Measurements from ENCODE around the gene RSPH9. TPM values are rescaled to one million over a fixed set of nuclear protein-coding genes. Genes with fewer than 3 reads are reported as not detected.

Gene RSPH9
- total and polyA plus RNA-seq, 2 donors (not counting 3 experiments of a cell fraction or from before 2014, with no cell fraction given): 0.18 to 0.27 TPM

GRCh38 chr6:43680308-43681200 is 35.7 kb downstream of the RSPH9 start:
- Histone ChIP-seq H3K4me1 (ENCODE audit: control insufficient read depth, extremely low read depth, insufficient read depth, low read length) (no peaks in the 10 kb centered on the region), H3K4me2 (ENCODE audit: insufficient read depth, low read length) (no peak overlapping the region), H3K9me3 (replicated peaks; ENCODE audit: control insufficient read depth, insufficient read depth, low read length) (no peaks in the 10 kb centered on the region), H3K79me2 (ENCODE audit: control insufficient read depth, insufficient read depth, low read length) (peaks cover 31% of the 10 kb centered on the region), H3K9ac (replicated peaks; ENCODE audit: extremely low read depth, insufficient read depth, low read length) (no peak overlapping the region), H3K9me1 (replicated peaks; ENCODE audit: control insufficient read depth, extremely low read depth, insufficient read depth, low read length) (no peaks in the 10 kb centered on the region), H4K20me1 (replicated peaks; ENCODE audit: control insufficient read depth, extremely low read depth, insufficient read depth, low read length) (no peaks in the 10 kb centered on the region), H2AFZ (ENCODE audit: low read depth, low read length) (no peak overlapping the region), H3K4me3 (replicated peaks in 1 of 3; ENCODE audit: insufficient read depth in 1 of 3, low read depth in 1 of 3, low read length in 3 of 3) (no peak overlapping the region), H3K27me3 (ENCODE audit: control insufficient read depth in 2 of 2, insufficient read depth in 2 of 2, low read length in 2 of 2) (no peaks in the 10 kb centered on the region), H3K36me3 (ENCODE audit: control insufficient read depth in 2 of 2, extremely low read depth in 1 of 2, insufficient read depth in 2 of 2, low read length in 2 of 2) (peaks cover 9 to 21% of the 10 kb centered on the region in 2 experiments), H3K27ac (ENCODE audit: insufficient read depth, low read depth, low read length) (no peak overlapping the region)
- FAIRE-seq (no peak), DNase-seq (ENCODE audit: low read depth, low spot score) (no peak)
- dilution Hi-C loops (cut with MboI; ENCODE audit: extremely low pct_ligation_motif_present, low sequenced_read_pairs): no loop called here
- ChIA-PET POLR2A (no interaction called here), CTCF (interaction anchor here (0.9 to 7.7 kb wide), 2 partner anchors 12 to 399 kb away, joined by 3 to 49 read pairs; no protein-coding TSS in a partner anchor)
- BruUV-seq (replicated peaks): no TSS peak
- intact Hi-C loops (cut with micrococcal nuclease): no loop called here
- TF ChIP-seq POLR2A (IDR thresholded peaks at IDR 0.05; ENCODE audit: low read depth, low read length) (no peak), CTCF (IDR thresholded peaks at IDR 0.05; ENCODE audit: extremely low read depth in 1 of 2, insufficient read depth in 1 of 2, low read depth in 1 of 2, low read length in 2 of 2) (no peak), FOS (IDR thresholded peaks at IDR 0.05; ENCODE audit: borderline replicate concordance, insufficient read depth, low read length) (no peak), JUN (IDR thresholded peaks at IDR 0.05; ENCODE audit: borderline replicate concordance, insufficient read depth, insufficient read length, low read depth) (no peak)

GRCh38 chr6:43681303-43681702 is 36.5 kb downstream of the RSPH9 start:
- dilution Hi-C loops (cut with MboI; ENCODE audit: extremely low pct_ligation_motif_present, low sequenced_read_pairs) (no loop called here), intact Hi-C loops (cut with micrococcal nuclease) (no loop called here)
- Histone ChIP-seq H3K27me3 (ENCODE audit: control insufficient read depth in 2 of 2, insufficient read depth in 2 of 2, low read length in 2 of 2) (no peaks in the 10 kb centered on the region), H3K79me2 (ENCODE audit: control insufficient read depth, insufficient read depth, low read length) (peaks cover 34% of the 10 kb centered on the region), H3K4me1 (ENCODE audit: control insufficient read depth, extremely low read depth, insufficient read depth, low read length) (no peaks in the 10 kb centered on the region), H3K9me1 (replicated peaks; ENCODE audit: control insufficient read depth, extremely low read depth, insufficient read depth, low read length) (no peaks in the 10 kb centered on the region), H2AFZ (ENCODE audit: low read depth, low read length) (no peak overlapping the region), H3K27ac (ENCODE audit: insufficient read depth, low read depth, low read length) (no peak overlapping the region), H3K36me3 (ENCODE audit: control insufficient read depth in 2 of 2, extremely low read depth in 1 of 2, insufficient read depth in 2 of 2, low read length in 2 of 2) (peaks cover 9 to 21% of the 10 kb centered on the region in 2 experiments), H4K20me1 (replicated peaks; ENCODE audit: control insufficient read depth, extremely low read depth, insufficient read depth, low read length) (no peaks in the 10 kb centered on the region), H3K4me3 (replicated peaks in 1 of 3; ENCODE audit: insufficient read depth in 1 of 3, low read depth in 1 of 3, low read length in 3 of 3) (no peak overlapping the region), H3K9ac (replicated peaks; ENCODE audit: extremely low read depth, insufficient read depth, low read length) (no peak overlapping the region), H3K4me2 (ENCODE audit: insufficient read depth, low read length) (no peak overlapping the region), H3K9me3 (replicated peaks; ENCODE audit: control insufficient read depth, insufficient read depth, low read length) (no peaks in the 10 kb centered on the region)
- FAIRE-seq (no peak), DNase-seq (ENCODE audit: low read depth, low spot score) (no peak)
- TF ChIP-seq GATA2 (IDR thresholded peaks at IDR 0.05; ENCODE audit: insufficient read depth, insufficient read length, low read depth, low read length) (no peak), POLR2AphosphoS5 (IDR thresholded peaks at IDR 0.05; ENCODE audit: insufficient read depth, low read depth, low read length) (no peak), JUN (IDR thresholded peaks at IDR 0.05; ENCODE audit: borderline replicate concordance, insufficient read depth, insufficient read length, low read depth) (no peak), MYC (IDR thresholded peaks at IDR 0.05; ENCODE audit: low read depth, low read length) (no peak), MAX (IDR thresholded peaks at IDR 0.05; ENCODE audit: insufficient read depth, insufficient read length) (no peak), FOS (IDR thresholded peaks at IDR 0.05; ENCODE audit: borderline replicate concordance, insufficient read depth, low read length) (no peak), CTCF (IDR thresholded peaks at IDR 0.05; ENCODE audit: extremely low read depth in 1 of 2, insufficient read depth in 1 of 2, low read depth in 1 of 2, low read length in 2 of 2) (no peak), POLR2A (IDR thresholded peaks at IDR 0.05; ENCODE audit: low read depth, low read length) (no peak), EZH2 (IDR thresholded peaks at IDR 0.05; ENCODE audit: borderline replicate concordance, low read depth, low read length, severe bottlenecking) (no peak)
- CTCF ChIA-PET: interaction anchor here (0.9 to 7.7 kb wide), 2 partner anchors 13 to 398 kb away, joined by 3 to 49 read pairs; no protein-coding TSS in a partner anchor
- BruUV-seq (replicated peaks): no TSS peak
- POLR2A ChIA-PET: no interaction called here

Data from endothelial cell of umbilical vein (primary cell).